Measurements from ENCODE around the gene CCNL2.
"Not testable (repeated sequence)": the region's sequence is repeated elsewhere in the genome, so short reads cannot be mapped to it uniquely, and the experiment has no call there.

The CCNL2 gene

DNA sequence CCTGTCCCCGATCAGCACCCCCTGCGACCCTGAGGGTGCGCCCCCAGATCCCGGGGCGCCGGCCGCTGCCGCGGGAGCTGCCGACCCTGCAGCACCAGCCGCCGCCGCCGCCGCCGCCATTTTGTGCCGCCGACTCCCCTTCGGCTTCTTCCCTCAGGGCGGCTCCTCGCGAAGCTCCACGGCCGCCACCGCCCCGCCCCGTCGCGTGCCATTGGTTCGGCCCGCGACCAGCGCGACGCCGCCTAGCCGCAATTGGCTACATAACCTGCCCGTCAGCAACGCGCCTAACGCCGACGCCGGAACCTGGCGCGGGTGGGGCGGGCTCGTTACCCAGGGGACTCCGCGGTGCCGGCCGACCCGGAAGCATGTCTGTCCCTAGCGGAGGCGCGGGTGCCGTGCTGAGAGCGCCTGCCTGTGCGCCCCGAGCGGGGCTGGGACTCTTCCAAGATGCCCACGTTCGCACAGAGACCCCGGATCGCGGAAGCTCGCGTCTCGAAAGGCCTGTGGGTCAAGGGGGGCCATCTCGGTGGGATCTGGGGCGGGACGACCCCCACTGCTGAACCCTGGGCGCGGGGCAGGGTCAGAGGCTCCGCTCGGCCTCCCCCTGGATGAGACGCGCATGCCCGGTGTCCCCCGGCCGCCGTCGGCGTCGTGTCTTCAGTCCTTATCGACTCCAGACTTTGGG, at the start of gene CCNL2:
Gene CCNL2 (minus strand): TSS at position 149 of the 685 bp plus-strand sequence. CDS start 29 bp downstream, at position 120.
- peak; percentile 97 for DNase-seq

DNA sequence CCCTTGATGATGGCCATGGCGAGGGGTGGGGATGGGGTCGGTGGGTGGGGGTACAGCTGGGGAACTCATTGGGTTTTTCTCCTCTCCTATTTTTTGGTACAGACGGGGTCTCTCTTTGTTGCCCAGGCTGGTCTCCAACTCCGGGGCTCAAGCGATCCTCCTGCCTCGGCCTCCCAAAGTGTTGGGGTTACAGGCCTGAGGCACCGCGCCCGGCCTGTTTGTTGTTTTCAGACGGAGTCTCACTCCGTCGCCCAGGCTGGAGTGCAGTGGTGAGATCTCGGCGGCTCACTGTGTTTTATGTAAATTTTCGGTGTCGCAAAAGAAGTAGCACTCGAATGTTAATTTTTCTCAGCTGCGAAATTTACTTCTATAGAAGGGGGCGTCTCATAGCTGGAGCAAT, 47.5 kb upstream of the CCNL2 start:
- not testable (repeated sequence) for DNase-seq

- no peak for DNase-seq
These were observed 43.1 kb upstream of the CCNL2 start for GRCh38 chr1:1442069-1442770.

- no peak for DNase-seq
These were observed 42.1 kb upstream of the CCNL2 start for GRCh38 chr1:1441002-1441888.

DNA sequence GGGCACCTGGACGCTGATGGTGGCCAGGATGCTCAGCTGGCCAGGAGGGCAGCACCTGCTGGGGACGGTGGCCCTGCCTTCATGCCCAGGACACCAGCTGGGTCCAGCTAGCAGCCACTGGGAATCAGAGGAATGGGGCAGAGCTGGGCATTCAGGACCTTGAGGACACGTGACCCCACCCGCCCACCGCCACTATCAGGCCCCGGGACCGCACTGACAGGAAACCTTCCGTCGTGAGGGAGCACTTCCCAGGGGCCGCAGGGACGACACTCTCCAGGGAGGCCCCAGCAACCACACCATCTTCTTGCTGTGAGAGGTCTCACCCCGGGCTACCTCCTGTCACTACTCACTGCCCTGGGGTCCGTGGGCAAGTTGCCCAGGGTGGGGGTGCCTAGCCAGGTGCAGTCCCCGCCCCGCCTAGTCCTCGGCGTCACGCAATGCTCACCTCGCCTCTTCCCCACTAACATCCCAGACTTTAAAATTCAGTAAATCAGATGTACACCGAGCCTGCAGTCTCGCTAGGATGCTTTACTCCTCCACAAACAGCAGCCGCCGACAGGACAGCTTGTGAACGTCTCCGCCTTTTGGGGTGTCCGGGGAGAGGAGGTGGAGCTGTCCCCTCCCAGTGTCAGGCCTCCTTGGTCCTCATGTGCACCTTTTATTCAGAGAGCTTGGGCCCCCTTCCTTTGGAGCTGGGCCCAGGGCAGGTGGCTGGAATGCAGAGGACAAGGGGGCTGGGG, 41.3 kb upstream of the CCNL2 start:
- no peak for DNase-seq

DNA sequence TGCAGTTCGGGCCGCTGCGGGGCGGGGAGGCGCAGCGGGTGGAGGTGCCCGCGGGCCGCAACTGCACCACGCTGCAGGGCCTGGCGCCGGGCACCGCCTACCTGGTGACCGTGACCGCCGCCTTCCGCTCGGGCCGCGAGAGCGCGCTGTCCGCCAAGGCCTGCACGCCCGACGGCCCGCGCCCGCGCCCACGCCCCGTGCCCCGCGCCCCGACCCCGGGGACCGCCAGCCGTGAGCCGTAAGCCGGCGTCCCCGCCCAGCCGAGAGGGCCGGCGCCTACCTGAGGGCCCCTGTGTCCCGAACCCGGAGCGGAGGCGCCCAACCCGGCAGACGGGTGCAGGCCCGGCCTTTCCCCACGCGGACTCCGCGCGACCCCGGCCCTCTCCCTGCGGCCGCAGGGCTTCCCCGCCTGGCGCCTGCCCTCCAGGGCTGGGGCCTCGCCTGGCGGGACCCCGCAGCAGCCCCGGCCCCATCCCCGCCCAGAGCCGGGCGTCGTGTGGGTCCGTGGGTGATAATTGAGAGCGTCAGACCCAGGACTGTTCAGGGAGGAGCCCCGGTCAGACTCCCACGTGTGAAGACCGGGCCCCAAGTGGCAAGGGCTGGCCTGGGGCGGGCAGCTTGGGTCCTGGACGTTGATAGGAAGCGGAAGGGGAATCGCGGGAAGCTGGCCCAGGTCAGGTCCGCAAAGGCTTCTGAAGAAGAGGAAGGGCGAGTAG, 40.6 kb upstream of the CCNL2 start:
- DNase-seq = no peak

GRCh38 chr1:1438531-1439381, 39.6 kb upstream of the CCNL2 start:
- DNase-seq = no peak

GRCh38 chr1:1437904-1438376, 38.8 kb upstream of the CCNL2 start:
- no peak for DNase-seq

DNA sequence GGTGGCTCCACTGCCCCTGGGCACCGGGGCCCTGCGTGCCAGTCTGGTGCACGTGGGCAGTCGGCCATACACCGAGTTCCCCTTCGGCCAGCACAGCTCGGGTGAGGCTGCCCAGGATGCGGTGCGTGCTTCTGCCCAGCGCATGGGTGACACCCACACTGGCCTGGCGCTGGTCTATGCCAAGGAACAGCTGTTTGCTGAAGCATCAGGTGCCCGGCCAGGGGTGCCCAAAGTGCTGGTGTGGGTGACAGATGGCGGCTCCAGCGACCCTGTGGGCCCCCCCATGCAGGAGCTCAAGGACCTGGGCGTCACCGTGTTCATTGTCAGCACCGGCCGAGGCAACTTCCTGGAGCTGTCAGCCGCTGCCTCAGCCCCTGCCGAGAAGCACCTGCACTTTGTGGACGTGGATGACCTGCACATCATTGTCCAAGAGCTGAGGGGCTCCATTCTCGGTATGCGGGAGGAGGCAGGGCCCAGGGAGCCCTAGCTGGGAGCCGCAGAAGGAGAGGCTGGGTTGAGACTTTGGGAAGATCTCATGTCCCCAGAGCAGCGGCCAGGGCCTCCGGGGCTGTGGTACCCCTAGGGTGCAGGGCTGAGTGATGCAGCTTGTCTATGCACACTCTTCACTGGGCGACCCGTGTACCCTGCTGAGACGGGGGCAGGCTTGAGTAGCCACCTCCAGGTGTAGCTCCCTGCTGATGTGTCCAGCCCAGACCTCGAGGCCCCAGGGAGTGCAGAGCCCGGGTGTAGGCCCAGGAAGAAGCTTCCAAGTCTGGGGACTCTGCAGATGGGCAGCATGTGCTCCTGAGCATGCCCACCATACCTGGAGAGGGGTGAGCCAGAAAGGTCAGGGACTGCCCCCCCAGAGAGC, 38.1 kb upstream of the CCNL2 start:
- no peak for DNase-seq

GRCh38 chr1:1436630-1437032, 37.5 kb upstream of the CCNL2 start:
- DNase-seq = no peak

DNA sequence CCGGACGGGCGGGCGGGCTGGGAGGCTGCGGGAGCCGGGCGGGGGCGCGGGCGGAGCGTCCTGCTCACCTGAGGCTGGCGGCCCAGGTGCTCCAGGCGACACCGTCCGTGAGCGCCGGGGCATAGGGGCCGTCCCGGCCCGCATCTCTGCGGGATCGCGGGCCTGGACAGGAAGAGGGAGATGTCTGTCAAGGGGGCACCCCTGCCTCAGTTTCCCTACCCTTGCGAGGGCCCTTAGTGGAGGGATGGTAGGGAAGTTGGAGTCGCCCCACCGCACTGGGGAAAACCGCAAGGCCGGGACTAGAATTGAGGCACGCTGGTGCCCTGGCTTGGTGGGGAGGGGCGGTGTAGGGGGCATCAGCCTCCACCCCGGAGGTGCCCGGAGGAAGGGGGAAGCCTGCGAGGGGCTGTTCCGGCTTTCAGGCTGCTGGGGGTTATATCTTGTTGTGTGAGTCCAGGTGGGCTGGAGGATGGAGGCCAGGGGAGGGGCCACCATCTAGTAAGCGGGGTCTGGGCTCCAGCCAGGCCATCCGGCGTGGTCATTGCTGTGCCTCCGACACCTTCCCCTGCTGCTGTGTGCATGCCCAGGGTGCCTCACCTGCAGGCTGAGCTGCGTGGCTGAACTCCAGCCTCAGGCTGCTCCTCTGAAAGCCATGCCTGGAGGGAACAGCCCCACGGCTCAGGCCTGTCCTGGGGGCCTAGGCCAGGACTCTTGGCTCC, 36.9 kb upstream of the CCNL2 start:
- no peak for DNase-seq

DNA sequence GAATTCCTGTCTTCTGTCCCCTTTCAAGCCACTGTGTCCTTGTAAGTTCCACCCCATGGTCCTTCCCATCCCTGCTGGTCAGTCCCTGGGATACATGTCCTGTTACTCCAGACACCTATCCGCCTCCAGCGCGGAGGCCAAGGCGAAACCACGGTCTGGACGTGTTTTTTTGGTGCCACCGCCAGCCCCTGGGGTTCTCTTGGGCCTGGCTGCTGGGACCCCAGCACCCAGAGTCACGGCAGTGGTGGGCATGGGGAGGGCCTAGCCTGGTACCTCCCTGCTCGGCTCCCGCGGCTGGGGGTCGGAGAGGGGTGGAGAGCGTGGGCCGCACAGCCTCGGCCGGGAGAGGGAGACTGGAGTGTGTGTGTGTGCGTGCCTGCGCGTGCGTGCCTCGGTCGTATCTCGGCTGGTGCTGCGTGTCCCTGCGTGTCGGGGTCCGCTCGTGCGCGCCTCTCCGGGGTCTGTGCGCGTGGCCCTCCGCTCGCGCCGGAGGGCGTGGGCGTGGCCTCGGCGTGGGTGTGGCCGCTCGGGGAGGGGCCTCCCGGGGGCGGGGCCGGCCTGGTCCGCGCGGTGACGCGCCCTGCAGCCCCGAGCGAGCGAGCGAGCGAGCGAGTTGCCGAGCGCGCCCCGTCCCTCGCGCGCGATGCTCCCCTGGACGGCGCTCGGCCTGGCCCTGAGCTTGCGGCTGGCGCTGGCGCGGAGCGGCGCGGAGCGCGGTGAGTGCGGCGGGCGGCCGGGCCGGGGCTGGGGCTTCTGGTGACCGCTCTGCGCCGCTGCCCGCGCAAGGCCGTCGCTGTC, 36.2 kb upstream of the CCNL2 start, which contains the start of gene VWA1:
Gene VWA1 (plus strand): TSS at position 585 of the 798 bp plus-strand sequence. CDS start 59 bp downstream, at position 644.
- DNase-seq = peak; percentile 54

GRCh38 chr1:1434824-1435105, 35.6 kb upstream of the CCNL2 start:
- no peak for DNase-seq

GRCh38 chr1:1434131-1434823, 35.1 kb upstream of the CCNL2 start:
- peak; percentile 17 for DNase-seq

- no peak for DNase-seq
These were observed 34.6 kb upstream of the CCNL2 start for GRCh38 chr1:1433804-1434130.

DNA sequence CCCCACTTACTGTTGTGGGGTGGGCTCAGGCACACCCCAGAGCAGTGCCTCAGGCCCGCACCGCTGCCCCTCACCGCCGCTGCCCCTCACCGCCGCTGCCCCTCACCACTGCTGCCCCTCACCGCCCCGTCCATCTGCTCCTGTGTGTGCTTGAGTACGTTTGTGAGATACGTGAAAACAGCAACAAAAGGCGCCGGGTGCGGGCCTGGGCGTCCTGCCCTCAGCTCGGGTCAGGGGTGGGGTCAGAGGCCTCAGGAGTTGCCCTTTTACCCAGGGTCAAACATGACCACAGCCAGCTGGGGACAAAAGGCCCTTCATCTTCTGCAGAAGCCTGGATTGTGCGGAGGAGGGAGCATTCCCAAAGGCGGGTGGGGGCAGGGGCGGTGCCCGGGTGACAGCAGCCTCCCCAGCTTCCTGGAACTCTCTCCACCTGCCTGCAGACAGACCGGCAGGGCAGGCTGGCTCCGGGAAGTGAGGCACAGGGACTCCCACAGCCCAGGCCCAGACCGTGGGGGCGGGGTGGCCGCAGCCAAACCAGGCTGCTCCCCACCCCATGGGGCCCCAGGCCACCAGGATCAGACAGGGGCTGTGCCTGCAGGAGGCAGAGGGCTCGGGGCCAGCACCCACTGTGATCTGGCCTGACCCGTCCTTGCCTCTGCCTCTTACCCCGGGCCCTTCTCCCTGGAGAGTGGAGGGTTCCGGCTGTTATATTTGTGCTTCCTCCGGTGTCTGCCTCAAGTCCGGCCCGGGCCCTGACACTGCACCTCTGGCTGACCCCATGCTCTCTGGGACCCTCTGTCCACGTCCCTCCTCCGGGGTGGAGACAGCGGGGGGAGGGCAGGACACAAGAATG, 34.0 kb upstream of the CCNL2 start:
- DNase-seq = peak; percentile 43

Data from NCI-H446 treated with DMSO at 0.1 percent for 48 hours (cell line).